Parathyroid adenoma (tissue), 2 donors: ENCODE results near the gene STX16.

Experiments used
- H2AFZ ChIP-seq: fragments of 300-600 bp; sonication (generic); one replicate; pipeline ENCODE4 v1.7.0; 2017; ENCODE audit warnings: antibody characterized with exemption, mild to moderate bottlenecking
- H3K27ac ChIP-seq: fragments of 300-600 bp; sonication (generic); one replicate; pipeline ENCODE4 v1.7.0; 2017
- H3K27me3 ChIP-seq: fragments of 300-600 bp; sonication (generic); one replicate; pipeline ENCODE4 v1.7.0; 2017; ENCODE audit warnings: low read length; ENCODE audit not compliant: control insufficient read depth, insufficient read depth
- H3K36me3 ChIP-seq: fragments of 300-600 bp; sonication (generic); one replicate; pipeline ENCODE4 v1.7.0; 2017; ENCODE audit warnings: low read length; ENCODE audit not compliant: control insufficient read depth, insufficient read depth
- H3K4me1 ChIP-seq: fragments of 300-600 bp; sonication (generic); one replicate; pipeline ENCODE4 v1.7.0; 2017; ENCODE audit warnings: control low read depth
- H3K4me2 ChIP-seq: fragments of 300-600 bp; sonication (generic); one replicate; pipeline ENCODE4 v1.7.0; 2017; ENCODE audit warnings: low read length
- H3K4me3 ChIP-seq: fragments of 300-600 bp; sonication (generic); one replicate; pipeline ENCODE4 v1.7.0; 2017; ENCODE audit warnings: low read depth, low read length
- H3K79me2 ChIP-seq: fragments of 300-600 bp; sonication (generic); one replicate; pipeline ENCODE4 v1.7.0; 2017; ENCODE audit warnings: control low read depth
- H3K9ac ChIP-seq: fragments of 300-600 bp; sonication (generic); one replicate; pipeline ENCODE4 v1.7.0; 2017; ENCODE audit warnings: mild to moderate bottlenecking
- H3K9me3 ChIP-seq: fragments of 300-600 bp; sonication (generic); one replicate; pipeline ENCODE4 v1.7.0; 2017; ENCODE audit warnings: low read length; ENCODE audit not compliant: control insufficient read depth
- TF ChIP-seq, protein P1 (sequence below): fragments of 300-600 bp; sonication (generic); IDR thresholded peaks from one replicate; pipeline ENCODE4 v1.7.0; 2017; ENCODE audit warnings: antibody characterized with exemption, mild to moderate bottlenecking
- donor health status: primary hyperparathyroidism.

STX16 gene

DNA sequence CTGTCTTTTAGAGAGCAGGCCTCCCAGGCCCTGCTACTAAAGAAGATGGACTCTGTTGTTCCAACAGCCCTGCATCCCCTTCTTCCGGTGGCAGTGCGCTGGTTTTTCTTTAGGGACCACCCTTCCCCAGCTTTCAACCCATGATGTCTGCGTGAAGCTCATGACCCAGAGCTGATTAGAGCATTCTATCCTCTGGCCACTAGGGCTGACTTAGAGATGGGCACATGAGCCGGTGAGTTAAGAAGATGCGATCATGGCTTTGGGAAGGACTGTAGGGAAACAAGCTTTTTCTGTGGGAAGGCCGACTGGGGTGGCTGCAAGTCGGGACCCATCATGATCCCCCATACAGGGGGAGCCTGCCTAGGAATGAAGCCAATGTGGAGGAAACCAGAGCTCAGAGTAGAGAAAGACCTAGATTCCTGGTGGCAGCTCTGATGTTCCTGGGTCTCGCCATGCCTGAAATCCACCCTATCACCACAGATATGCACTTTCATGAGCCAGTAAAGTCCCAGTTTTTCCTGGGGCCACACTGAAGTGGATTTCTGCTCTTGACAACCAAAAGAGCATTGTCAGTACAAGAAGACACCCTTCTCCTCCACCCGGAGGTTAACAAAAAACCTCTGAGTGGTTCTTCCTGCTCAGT, 29.1 kb upstream of the STX16 start:
- H3K4me3 ChIP-seq: no peak overlapping the region
- no peaks in the 10 kb centered on the region for H3K4me1 ChIP-seq
- H3K79me2 ChIP-seq: no peaks in the 10 kb centered on the region
- H3K4me2 ChIP-seq: no peak overlapping the region
- no peak overlapping the region for H3K27ac ChIP-seq
- H3K27me3 ChIP-seq: no peaks in the 10 kb centered on the region
- H2AFZ ChIP-seq: no peak overlapping the region
- TF ChIP-seq, protein P1, sequence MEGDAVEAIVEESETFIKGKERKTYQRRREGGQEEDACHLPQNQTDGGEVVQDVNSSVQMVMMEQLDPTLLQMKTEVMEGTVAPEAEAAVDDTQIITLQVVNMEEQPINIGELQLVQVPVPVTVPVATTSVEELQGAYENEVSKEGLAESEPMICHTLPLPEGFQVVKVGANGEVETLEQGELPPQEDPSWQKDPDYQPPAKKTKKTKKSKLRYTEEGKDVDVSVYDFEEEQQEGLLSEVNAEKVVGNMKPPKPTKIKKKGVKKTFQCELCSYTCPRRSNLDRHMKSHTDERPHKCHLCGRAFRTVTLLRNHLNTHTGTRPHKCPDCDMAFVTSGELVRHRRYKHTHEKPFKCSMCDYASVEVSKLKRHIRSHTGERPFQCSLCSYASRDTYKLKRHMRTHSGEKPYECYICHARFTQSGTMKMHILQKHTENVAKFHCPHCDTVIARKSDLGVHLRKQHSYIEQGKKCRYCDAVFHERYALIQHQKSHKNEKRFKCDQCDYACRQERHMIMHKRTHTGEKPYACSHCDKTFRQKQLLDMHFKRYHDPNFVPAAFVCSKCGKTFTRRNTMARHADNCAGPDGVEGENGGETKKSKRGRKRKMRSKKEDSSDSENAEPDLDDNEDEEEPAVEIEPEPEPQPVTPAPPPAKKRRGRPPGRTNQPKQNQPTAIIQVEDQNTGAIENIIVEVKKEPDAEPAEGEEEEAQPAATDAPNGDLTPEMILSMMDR: no peak
- no peak overlapping the region for H3K9ac ChIP-seq
- H3K36me3 ChIP-seq: no peaks in the 10 kb centered on the region
- no peaks in the 10 kb centered on the region for H3K9me3 ChIP-seq

DNA sequence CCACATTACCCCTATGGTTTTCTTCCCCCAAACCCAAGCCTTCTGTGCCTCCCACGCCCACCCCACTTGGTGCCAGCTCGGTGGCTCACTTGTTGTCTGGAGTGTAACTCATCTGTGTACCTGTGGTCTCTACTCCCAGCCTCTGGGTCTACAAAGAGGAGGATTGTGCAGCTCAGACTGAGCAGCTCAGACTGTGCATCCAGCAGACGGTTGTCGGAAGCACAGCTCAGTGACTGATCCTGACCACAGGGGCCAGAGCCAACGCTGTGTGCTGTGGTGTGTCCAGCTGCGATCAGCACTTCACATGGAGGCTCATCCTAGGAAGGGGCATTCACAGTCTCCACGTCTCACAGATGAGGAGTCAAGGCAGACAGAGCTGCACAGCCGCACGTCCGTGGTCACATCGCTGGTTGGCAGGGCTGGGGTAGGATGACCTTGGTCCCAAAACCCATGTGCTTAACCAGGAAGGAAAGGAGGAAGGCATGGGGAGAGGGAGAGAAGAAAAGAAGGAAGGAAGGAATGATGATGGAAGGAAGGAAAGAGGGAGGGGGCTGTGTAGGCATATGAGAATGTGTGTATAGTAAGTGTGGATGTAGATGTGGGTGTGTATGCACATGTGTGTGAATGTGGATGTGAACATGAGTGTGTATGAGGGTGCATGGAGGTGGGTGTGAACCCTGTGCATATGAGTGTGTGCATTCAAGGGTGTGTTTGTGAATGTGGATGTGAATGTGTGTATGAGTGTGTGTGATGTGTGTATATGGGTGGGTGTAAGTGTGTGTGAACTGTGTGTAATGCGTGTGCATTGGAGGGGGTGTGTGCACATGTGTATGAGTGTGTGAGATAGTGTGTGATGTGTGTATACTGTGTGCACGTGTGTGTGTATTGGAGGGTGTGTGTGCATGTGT, 28.2 kb upstream of the STX16 start:
- H3K4me3 ChIP-seq: no peak overlapping the region
- no peak overlapping the region for H3K4me2 ChIP-seq
- H3K4me1 ChIP-seq: no peaks in the 10 kb centered on the region
- TF ChIP-seq, protein P1: no peak
- no peak overlapping the region for H2AFZ ChIP-seq
- H3K79me2 ChIP-seq: no peaks in the 10 kb centered on the region
- H3K9me3 ChIP-seq: no peaks in the 10 kb centered on the region
- no peak overlapping the region for H3K9ac ChIP-seq
- no peaks in the 10 kb centered on the region for H3K36me3 ChIP-seq
- H3K27ac ChIP-seq: no peak overlapping the region
- H3K27me3 ChIP-seq: no peaks in the 10 kb centered on the region

DNA sequence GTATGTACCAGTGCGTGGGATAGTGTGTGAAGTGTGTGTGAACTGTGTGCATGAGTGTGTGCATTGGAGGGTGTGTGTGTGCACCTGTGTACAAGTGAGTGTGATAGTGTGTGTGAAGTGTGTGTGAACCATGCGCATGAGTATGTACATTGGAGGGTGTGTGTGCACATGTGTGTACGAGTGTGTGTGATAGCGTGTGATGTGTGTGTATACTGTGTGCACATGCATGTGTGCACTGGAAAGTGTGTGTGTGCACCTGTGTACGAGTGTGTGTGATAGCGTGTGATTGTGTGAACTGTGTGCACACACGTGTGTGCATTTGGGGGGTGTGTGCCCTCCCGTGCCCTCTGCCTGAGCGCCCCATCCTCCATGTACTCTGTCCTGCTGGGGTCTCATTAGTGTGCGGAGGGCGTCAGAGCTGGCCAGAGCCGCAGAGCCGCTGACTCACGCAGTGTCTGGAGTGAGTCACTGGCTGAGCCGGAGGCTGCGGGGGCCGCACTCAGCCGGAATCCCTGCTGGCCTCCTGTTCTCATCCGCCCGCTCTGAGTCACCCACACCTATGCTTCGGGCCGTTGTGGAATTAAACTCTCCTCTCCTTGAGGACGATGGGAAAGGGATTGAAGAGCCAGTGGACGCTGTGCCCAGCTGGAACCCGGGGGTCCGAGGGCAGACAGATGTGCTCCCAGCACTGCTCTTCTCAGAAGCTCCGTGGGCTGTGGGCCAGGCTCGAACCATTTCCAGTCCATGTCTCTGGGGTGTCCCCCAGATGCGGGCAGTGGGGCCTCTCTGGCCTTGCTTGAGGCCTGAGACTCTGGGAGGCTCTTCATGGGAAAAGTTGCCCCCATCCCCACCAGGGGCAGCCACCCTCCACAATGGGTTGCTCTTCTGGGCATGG, 27.3 kb upstream of the STX16 start:
- Histone ChIP-seq H3K27ac (no peak overlapping the region), H3K9me3 (no peaks in the 10 kb centered on the region), H3K9ac (no peak overlapping the region), H3K79me2 (no peaks in the 10 kb centered on the region), H3K27me3 (no peaks in the 10 kb centered on the region), H3K4me2 (no peak overlapping the region), H3K4me3 (no peak overlapping the region), H3K4me1 (no peaks in the 10 kb centered on the region), H3K36me3 (no peaks in the 10 kb centered on the region), H2AFZ (no peak overlapping the region)
- TF ChIP-seq, protein P1: no peak

GRCh38 chr20:58624687-58625086, 26.4 kb upstream of the STX16 start:
- no peaks in the 10 kb centered on the region for H3K4me1 ChIP-seq
- H3K9ac ChIP-seq: no peak overlapping the region
- H3K4me2 ChIP-seq: no peak overlapping the region
- no peak overlapping the region for H2AFZ ChIP-seq
- no peak overlapping the region for H3K27ac ChIP-seq
- no peaks in the 10 kb centered on the region for H3K36me3 ChIP-seq
- TF ChIP-seq, protein P1: no peak
- H3K4me3 ChIP-seq: no peak overlapping the region
- H3K9me3 ChIP-seq: no peaks in the 10 kb centered on the region
- H3K27me3 ChIP-seq: no peaks in the 10 kb centered on the region
- H3K79me2 ChIP-seq: no peaks in the 10 kb centered on the region
